Endothelial cell of umbilical vein (primary cell): ENCODE measurements around the gene WNT4.

Experiments used
- EZH2 ChIP-seq: IDR thresholded peaks from 2 replicates; pipeline ENCODE4 v1.6.1; 2012; ENCODE audit warnings: borderline replicate concordance, low read depth, mild to moderate bottlenecking, moderate library complexity, low read length, inconsistent platforms; ENCODE audit not compliant: severe bottlenecking
- FOS ChIP-seq: IDR thresholded peaks from 2 replicates; pipeline ENCODE4 v1.6.1; 2011; ENCODE audit warnings: mild to moderate bottlenecking, low read length, moderate library complexity, borderline replicate concordance; ENCODE audit not compliant: insufficient read depth
- GATA2 ChIP-seq: IDR thresholded peaks from 2 replicates; pipeline ENCODE4 v1.7.0; 2011; ENCODE audit warnings: low read depth, mild to moderate bottlenecking, moderate library complexity, mixed read lengths, low read length; ENCODE audit not compliant: insufficient read length, insufficient read depth
- MYC ChIP-seq: IDR thresholded peaks from one replicate; pipeline ENCODE4 v1.6.1; 2011; ENCODE audit warnings: mild to moderate bottlenecking, low read depth, low read length
- POLR2A ChIP-seq: IDR thresholded peaks from 2 replicates; pipeline ENCODE4 v1.6.1; 2012; ENCODE audit warnings: low read depth, mild to moderate bottlenecking, control low read depth, low read length
- POLR2AphosphoS5 ChIP-seq: IDR thresholded peaks from 2 replicates; pipeline ENCODE4 v1.6.1; 2012; ENCODE audit warnings: low read depth, mild to moderate bottlenecking, control low read depth, low read length, moderate library complexity; ENCODE audit not compliant: insufficient read depth
- TF ChIP-seq, protein P1 (sequence below), 2 donors: IDR thresholded peaks; 1 replicate in 1 of 2; 2 replicates in 1 of 2; pipeline ENCODE4 v1.5.1; 2011; ENCODE audit warnings: low read length in 2 of 2, mild to moderate bottlenecking in 2 of 2, moderate library complexity in 2 of 2, control low read depth in 1 of 2, inconsistent platforms in 1 of 2, low read depth in 1 of 2; ENCODE audit not compliant: insufficient read depth in 1 of 2; ENCODE audit errors: extremely low read depth in 1 of 2
- TF ChIP-seq, protein P2 (sequence below): IDR thresholded peaks from 2 replicates; pipeline ENCODE4 v1.6.1; 2011; ENCODE audit not compliant: insufficient read depth, insufficient read length

DNA sequence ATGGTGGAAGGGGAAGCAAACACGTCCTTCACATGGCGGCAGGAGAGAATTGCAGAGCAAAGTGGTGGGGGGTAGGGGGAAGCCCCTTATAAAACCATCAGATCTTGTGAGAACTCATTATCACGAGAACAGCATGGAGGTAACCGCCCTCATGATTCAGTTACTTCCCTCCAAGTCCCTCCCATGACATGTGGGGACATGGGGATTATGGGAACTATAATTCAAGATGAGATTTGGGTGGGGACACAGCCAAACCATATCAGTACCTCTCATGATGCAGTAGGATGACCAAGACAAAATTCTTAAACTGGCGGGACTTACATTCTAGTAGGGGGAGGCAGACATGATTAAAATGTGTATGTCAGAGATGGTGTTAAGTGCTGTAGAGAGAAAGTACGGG lies 38.8 kb downstream of the WNT4 start:
- TF ChIP-seq, protein P1, sequence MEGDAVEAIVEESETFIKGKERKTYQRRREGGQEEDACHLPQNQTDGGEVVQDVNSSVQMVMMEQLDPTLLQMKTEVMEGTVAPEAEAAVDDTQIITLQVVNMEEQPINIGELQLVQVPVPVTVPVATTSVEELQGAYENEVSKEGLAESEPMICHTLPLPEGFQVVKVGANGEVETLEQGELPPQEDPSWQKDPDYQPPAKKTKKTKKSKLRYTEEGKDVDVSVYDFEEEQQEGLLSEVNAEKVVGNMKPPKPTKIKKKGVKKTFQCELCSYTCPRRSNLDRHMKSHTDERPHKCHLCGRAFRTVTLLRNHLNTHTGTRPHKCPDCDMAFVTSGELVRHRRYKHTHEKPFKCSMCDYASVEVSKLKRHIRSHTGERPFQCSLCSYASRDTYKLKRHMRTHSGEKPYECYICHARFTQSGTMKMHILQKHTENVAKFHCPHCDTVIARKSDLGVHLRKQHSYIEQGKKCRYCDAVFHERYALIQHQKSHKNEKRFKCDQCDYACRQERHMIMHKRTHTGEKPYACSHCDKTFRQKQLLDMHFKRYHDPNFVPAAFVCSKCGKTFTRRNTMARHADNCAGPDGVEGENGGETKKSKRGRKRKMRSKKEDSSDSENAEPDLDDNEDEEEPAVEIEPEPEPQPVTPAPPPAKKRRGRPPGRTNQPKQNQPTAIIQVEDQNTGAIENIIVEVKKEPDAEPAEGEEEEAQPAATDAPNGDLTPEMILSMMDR (IDR thresholded peaks at IDR 0.05; ENCODE audit: extremely low read depth in 1 of 2, insufficient read depth in 1 of 2, low read depth in 1 of 2, low read length in 2 of 2) = no peak
- TF ChIP-seq POLR2A (no peak), POLR2AphosphoS5 (no peak), FOS (no peak), EZH2 (no peak), MYC (no peak), GATA2 (no peak)
- TF ChIP-seq, protein P2, sequence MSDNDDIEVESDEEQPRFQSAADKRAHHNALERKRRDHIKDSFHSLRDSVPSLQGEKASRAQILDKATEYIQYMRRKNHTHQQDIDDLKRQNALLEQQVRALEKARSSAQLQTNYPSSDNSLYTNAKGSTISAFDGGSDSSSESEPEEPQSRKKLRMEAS = no peak
